GM18526 (cell line): ENCODE results near the gene NHEJ1.

Experiments
- POLR2A ChIP-seq: IDR thresholded peaks from 3 replicates; pipeline ENCODE4 v1.6.1; 2011; ENCODE audit not compliant: insufficient read length; ENCODE audit errors: extremely low read depth

The NHEJ1 gene

DNA sequence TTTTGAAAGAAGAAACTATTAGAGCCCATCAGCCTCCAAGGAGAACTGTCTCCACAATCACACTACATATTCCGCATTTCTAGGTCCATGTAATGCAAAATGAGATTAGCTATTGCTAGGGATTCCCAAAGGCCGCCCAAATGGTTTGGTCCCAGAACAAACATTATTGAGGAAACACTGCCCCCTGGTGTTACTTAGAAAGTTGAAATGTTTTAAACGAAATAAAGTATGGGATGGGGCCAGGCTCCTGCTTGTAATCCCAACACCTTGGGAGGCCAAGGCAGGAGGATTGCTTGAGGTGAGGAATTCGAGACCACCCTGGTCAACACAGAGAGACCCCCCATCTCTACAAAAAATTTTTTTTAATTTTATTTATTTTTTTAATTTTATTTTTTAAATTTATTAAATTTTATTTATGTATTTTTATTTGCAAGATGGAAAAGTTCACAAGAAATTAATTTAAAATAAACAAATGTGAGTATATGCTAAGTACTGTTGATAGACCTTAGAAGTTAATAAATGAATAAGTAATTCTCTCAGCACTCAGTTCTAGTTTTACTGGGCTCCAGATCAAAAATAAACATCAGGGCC, 5.5 kb downstream of the NHEJ1 start:
- TF ChIP-seq POLR2A, result no peak

DNA sequence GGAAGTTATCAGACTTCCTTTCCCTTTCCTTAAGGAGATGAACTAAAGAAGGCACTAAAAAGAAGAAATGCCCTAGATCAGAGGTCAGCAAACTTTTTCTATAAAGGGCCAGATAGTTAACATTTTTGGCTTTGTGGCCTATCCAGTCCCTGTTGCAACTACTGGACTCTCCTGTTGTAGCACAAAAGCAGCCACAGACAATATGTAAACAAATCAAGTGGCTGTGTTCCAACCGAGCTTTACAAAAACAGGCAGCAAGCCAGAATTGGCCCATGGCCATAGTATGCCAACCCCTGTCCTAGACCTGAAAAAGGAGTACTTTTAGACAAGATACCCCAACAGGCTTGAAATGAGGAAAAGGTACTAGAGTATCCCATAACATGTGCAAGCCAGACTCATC, 10.9 kb downstream of the NHEJ1 start:
- no peak for TF ChIP-seq POLR2A

DNA sequence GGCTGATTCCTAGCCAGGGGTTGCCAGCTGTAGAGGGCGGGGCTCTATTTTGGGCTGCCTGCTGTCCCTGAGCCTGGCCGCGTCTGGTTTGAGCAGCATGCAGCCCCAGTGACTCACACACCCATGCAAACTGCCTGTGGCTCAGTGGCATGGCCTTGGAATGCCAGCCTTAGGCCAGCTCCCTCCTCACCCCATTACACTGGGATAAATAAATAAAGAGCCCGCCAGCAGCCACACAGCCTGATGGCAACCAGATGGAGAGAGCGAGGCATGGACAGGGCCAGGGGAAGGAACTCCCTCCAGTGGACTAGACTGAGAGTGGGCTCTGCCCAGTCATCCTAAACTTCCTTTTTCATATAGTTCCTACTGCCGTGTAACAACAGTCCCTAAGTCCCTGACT, 18.3 kb downstream of the NHEJ1 start:
- TF ChIP-seq POLR2A, result no peak

DNA sequence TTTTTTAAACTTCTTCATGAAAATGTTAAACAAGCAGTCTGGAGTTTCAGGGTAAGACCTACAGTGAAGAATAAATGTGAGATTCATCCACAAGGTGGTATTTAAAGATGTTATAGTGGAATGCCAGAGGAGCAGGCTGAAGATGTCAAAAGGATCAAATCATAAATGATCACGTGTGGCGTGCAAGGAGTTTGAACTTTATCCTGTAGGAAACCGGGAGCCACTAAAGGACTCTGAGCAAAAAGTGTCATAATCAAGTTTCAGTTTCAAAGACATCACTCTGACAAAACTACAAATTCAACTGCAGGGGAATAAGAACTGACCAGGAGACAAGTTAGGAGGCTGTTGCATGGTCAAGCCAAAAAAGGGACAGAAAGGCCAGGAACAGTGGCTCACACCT, 19.9 kb downstream of the NHEJ1 start:
- TF ChIP-seq POLR2A, result no peak

DNA sequence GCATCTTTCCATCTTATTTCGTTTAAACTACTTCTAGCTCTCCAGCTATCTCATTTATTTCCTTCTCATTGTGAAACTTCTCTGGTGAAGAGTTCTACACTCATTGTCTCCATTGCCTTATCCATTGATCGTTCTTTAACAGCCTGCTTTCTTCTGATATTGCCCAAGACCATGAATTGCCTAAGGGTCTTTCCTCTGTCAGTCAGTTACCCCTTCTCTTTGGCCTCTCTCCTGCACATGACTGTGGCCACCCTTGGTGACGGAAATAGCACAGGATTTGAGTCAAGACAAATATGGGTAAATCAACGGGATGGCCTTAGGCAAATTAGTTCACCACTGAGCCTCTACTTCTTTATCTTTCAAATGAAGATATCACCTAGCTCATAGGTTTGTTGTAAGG, 26.6 kb downstream of the NHEJ1 start:
- no peak for TF ChIP-seq POLR2A

DNA sequence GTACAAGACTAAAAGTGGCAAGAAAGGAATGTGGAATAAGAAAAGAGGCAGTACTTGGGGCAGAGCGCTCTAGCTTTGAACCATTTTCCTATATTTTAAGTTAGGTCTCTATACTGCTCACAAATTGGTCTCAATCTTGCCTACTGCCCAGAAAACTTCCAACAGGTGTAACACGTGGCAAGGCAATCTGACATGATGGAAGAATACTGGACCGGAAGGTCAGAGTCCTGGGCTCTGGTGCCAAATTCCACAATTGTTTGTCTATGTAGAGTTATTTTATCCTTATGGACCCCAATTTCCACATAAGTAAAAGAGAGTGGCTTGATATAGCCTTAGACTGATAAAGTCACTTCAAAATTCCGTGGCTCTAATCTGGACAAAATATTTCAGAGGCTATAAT, 28.9 kb downstream of the NHEJ1 start:
- TF ChIP-seq POLR2A, result no peak

DNA sequence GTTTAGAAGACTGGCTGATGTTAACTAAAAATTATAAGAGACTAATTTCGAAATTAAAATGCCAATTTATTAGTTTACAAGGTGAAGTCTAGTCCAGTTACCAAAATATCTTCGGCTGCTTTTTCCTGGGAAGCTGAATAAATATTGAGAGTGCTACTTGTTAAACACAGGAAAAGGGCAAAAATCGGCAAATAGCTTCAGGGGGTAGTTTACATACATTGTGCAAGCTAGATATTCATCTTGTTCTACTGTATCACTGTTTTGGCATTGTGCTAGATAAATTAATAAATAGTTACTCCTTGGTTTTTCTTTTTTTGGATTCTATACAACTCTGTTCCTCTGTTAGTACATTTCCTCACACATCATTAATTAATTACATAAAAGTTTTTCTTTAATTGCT, 29.3 kb downstream of the NHEJ1 start:
- TF ChIP-seq POLR2A, result no peak

DNA sequence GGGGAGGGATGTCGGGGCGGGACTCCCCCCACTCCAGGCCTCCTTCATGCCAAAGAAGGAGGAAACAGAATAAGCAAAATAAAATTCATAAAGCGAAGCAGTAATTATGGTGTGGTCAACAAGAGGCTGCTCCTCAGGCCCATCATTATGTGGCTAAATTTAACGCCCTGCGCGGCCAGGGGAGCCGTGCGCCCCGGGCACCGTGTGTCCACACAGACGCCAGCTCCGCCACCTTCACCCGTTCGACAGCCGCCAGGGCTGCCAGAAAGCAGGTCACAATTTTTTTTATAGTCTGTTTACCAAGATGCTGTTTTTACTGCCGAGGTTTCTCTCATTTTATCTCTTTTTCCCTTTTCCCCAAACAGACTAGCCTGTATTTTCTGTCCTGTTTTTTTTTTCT, 31.0 kb downstream of the NHEJ1 start:
- TF ChIP-seq POLR2A, result no peak

DNA sequence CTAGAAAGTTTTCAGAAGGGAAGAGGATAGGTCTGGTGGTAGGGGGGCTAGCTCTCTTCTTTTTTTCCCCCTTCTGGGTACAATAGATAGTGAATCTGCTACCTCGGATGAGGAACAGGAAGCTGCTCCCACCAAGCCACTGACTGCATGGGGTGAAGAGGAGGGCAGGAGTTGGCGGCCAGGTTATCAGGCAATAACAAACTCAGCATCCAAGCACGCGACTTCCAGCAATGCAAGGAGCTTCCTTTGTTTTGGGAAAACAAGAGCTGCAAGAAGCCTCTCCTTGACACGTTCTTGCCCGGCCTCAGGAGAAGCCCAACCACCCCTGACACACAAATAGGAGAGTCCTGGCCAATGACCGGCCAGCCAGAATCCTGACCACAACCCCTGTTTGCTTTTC, 32.2 kb downstream of the NHEJ1 start:
- TF ChIP-seq POLR2A, result no peak

DNA sequence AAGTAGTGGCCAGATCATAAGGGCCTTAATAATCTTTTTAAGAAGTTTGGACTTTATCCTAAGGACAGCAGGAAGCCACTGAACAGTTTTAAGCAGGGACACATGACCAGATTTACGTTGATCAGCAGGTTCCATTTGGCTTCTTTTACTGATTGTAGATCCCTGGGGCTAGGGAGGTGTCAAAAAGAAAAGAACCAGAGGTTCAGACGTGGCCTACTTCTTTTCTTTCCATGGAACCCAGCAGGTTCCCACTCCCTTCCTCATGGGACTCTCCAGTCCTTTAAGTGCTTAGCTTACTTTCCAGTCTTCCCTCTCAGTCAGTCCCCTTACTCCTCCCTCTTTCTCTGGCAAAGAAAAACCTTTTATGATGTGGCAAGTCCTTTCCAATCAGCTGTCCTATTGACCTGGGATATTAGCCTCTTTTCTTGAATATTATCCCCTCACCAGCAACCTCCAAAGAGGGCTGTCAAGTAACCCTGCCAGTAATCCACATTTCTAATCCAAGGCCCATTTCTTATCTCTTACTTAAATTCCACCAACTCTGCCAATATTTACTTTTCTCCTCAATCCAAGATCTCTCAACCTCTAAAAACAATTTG, 33.5 kb downstream of the NHEJ1 start:
- no peak for TF ChIP-seq POLR2A

DNA sequence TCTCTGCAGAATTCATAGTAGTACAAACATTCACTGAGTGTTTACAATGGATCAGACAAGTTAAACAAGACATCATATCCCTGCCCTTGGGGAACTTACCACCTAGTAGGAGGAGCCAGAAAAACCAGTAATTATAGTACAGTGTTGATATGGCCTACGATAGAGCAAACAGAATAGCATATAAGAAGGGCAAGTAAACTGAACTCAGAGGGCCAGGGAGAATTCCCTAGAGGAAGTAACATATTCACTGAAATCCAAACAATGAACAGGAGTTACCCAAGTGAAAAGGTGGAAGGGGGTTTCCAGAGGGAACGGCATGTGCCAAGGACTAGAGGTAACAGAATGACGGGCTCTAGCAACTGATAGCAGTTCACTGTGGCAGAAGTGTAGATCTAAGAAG, 34.1 kb downstream of the NHEJ1 start:
- no peak for TF ChIP-seq POLR2A

DNA sequence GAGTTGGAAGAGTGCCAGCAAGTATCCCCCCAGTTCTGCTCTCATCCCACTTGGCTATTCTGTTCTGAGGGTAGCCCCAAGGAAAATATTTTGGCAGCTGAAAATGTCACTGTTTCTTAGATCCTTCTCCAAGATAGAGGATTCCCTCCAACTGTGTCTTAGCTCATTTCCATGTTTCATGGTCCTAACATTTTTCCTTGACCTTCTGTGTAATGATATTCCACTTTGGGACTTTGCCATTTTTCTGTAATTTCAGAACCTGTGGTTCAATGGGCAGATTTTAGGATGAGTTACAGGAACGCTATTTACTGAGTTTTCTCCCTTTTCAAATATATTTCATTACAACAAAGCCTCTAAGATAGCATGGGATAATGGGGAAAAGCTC, 34.7 kb downstream of the NHEJ1 start:
- TF ChIP-seq POLR2A, result no peak

DNA sequence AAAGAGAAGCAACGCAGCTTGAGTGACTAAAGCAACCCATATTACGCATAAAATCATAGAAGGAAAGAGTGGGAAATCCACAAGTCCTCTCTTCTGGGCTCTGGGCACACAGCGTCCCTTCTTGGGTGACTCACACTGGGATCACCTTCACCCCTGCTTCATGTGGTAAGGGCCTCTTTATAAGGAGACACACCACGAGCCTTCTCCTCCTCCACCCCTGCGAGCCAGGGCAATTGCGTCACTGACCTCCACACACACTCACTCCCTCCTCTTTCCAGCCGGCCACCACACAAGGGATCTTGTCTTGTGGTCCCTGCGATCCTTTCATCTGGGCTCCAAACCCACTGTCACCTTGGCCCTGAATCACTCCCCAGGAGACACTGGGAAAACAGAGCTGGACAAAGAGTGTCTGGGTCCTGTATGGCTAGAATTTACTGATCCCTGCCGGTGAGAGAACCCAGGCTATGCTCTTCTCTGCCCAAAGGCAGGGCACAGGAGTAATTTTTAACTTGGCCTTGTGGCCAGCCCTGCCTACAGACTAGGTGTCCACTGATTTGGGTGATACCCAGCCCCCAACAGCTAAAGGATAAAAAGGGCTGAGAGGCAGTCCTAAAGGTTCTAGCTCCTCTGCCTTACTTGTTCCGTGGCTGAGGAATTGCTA, 35.3 kb downstream of the NHEJ1 start:
- TF ChIP-seq POLR2A, result no peak

DNA sequence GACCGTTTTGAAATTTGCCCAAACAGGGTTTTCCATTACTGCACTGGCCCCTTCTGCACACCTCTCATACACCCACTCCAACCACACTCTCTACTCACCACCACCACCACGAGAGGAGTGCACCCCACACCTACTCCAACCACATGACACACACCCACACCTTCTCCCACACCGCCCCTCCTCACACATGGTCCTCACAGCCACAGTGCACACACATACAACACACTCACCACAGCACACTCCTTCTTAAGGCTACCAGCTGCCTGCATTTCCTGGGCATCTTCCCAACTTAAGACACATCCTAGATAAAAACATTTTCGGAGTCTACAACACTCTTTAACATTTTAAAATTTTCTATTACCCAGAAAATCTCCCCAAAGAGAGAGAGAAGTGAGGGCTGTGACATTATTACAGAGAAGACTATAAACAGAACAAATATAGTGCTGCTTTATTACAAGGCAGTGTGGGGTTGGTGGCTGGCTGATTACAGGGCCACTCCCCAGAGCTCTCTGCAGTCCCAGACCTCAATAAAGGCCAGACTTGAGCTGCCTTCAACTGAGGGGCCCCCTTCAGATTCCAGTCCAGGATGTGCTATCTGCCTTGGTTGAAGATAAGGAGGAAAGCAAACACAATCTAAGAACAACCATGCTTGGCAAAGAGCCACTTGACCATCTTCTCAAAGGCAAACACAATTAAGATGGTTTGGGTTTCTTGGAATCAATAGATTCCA, 36.1 kb downstream of the NHEJ1 start:
- no peak for TF ChIP-seq POLR2A

DNA sequence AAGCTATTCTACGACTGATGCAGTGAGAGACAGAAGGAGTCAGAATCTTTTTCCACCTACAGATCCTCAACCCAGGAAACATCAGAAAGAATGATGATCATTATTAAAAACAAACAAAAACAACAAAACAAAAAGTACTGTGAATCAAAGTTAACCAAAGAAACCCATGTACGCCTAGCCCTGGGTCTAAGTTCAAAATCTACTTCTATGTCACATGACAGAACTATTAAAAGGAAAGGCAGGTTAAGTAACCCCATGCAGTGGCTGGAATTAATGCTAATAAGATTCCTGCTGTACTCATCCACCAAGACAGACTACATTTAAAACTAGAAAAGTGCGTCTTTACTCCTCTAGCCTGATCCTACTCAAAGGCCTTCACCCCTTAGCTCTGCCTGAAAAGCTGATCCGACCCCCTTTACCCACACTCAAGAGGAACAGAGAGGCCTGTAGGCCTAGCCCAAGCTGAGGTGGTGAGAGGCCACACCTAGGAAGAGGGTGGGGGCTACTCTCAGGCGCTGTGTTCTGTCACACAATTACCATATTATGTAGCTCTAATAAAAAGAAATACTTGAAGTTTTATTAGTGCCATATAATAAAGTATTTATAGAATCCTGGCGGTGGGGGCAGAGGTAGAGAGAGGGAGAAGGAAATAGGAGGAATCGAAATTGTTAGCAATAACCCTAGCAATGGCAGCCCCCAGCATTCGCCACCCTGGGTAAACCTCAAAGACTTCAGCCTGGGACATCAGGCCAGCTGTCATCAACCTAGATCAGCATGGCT, 37.1 kb downstream of the NHEJ1 start:
- TF ChIP-seq POLR2A, result no peak
